Keratinocyte (primary cell): ENCODE measurements around the gene FSTL3. TPM values are rescaled to one million over a fixed set of nuclear protein-coding genes. Genes with fewer than 3 reads are reported as not detected.

Source experiments
- DNase-seq: peaks from one replicate; pipeline ENCODE4 v3.0.0-alpha.2; 2011; ENCODE audit warnings: low read depth, missing footprints, low spot score
- FAIRE-seq: peaks from 2 replicates; lab custom pipeline; 2011; peaks lifted over from hg19 to GRCh38; lab: Jason Lieb, UNC
- H2AFZ ChIP-seq: 2 replicates; pipeline ENCODE4 v1.6.0; 2012; ENCODE audit warnings: low read length, control low read depth, inconsistent platforms; ENCODE audit not compliant: control insufficient read depth
- H3K27ac ChIP-seq: 2 replicates; pipeline ENCODE4 v1.5.1; 2011; ENCODE audit warnings: low read length; ENCODE audit not compliant: control insufficient read depth, insufficient read depth
- H3K27me3 ChIP-seq: 3 replicates; pipeline ENCODE4 v1.6.0; 2011; ENCODE audit warnings: low read length; ENCODE audit not compliant: control insufficient read depth, insufficient read depth; ENCODE audit errors: extremely low read depth
- H3K36me3 ChIP-seq, 2 experiments: 2 replicates in 1 of 2; 3 replicates in 1 of 2; pipeline ENCODE4 v1.5.1; 2011; ENCODE audit warnings: low read length in 2 of 2, mild to moderate bottlenecking in 1 of 2; ENCODE audit not compliant: control insufficient read depth in 2 of 2, insufficient read depth in 2 of 2; ENCODE audit errors: extremely low read depth in 1 of 2
- H3K4me1 ChIP-seq: 3 replicates; pipeline ENCODE4 v1.5.1; 2011; ENCODE audit warnings: low read length; ENCODE audit not compliant: control insufficient read depth, insufficient read depth; ENCODE audit errors: extremely low read depth
- H3K4me2 ChIP-seq: 3 replicates; pipeline ENCODE4 v1.6.0; 2011; ENCODE audit warnings: low read depth, low read length; ENCODE audit not compliant: control insufficient read depth, insufficient read depth; ENCODE audit errors: extremely low read depth
- H3K4me3 ChIP-seq, 3 experiments: fragments of 200-600 bp in 1 of 3; sonication (generic) in 1 of 3; 2 replicates in 2 of 3; 3 replicates in 1 of 3; pipeline ENCODE4 v1.5.1; 2011 to 2016; ENCODE audit warnings: low read length in 3 of 3, mild to moderate bottlenecking in 3 of 3, control low read depth in 2 of 3, inconsistent platforms in 1 of 3, low read depth in 1 of 3, mixed read lengths in 1 of 3, mixed run types in 1 of 3, moderate library complexity in 1 of 3; ENCODE audit not compliant: control insufficient read depth in 2 of 3, insufficient read depth in 2 of 3; ENCODE audit errors: extremely low read depth in 1 of 3
- H3K79me2 ChIP-seq: 2 replicates; pipeline ENCODE4 v1.6.0; 2012; ENCODE audit warnings: low read length; ENCODE audit not compliant: control insufficient read depth, insufficient read depth
- H3K9ac ChIP-seq: 3 replicates; pipeline ENCODE4 v1.6.0; 2011; ENCODE audit warnings: low read length; ENCODE audit not compliant: control insufficient read depth, insufficient read depth; ENCODE audit errors: extremely low read depth
- H3K9me1 ChIP-seq: 3 replicates; pipeline ENCODE4 v1.6.0; 2011; ENCODE audit warnings: low read length; ENCODE audit not compliant: control insufficient read depth, insufficient read depth; ENCODE audit errors: extremely low read depth
- H3K9me3 ChIP-seq: 2 replicates; pipeline ENCODE4 v1.5.1; 2012; ENCODE audit warnings: low read depth, low read length; ENCODE audit not compliant: control insufficient read depth
- H4K20me1 ChIP-seq: 3 replicates; pipeline ENCODE4 v1.6.0; 2011; ENCODE audit warnings: low read length; ENCODE audit not compliant: control insufficient read depth, insufficient read depth; ENCODE audit errors: extremely low read depth
- EZH2 ChIP-seq: IDR thresholded peaks from one replicate; pipeline ENCODE4 v1.6.1; 2012; ENCODE audit warnings: inconsistent platforms, mild to moderate bottlenecking, low read length, moderate library complexity
- dilution Hi-C: fragments of 300-500 bp; cut with MboI; formaldehyde crosslinking; loops from one replicate; pipeline ENCODE4 v1.7.0; 2020; ENCODE audit warnings: low sequenced_read_pairs; ENCODE audit not compliant: extremely low pct_ligation_motif_present
- polyA plus RNA-seq, 5 experiments: library from polyadenylated mRNA; depleted of rRNA in 3 of 5; stranded (reverse) in 3 of 5; stranded (forward) in 1 of 5; unstranded in 1 of 5; fragments of >200 nt; gene quantifications; 1 replicate in 1 of 5; 2 replicates in 3 of 5; 3 replicates in 1 of 5; pipeline versions ENCODE4 v1.2.1 to v1.2.3, GENCODE V29; 2011 to 2012; ENCODE audit warnings: missing spikeins in 2 of 5, low read depth in 1 of 5, low replicate concordance in 1 of 5
- TF ChIP-seq, protein P1 (sequence below), 3 experiments: IDR thresholded peaks in 1 of 3; conservative IDR thresholded peaks in 1 of 3; optimal IDR thresholded peaks in 1 of 3; 2 replicates in 2 of 3; 3 replicates in 1 of 3; pipeline versions ENCODE3 to v1.5.1; 2011; ENCODE audit warnings: low read length in 3 of 3, mild to moderate bottlenecking in 3 of 3, moderate library complexity in 2 of 3, control low read depth in 1 of 3, inconsistent platforms in 1 of 3; ENCODE audit not compliant: insufficient read depth in 2 of 3; ENCODE audit errors: extremely low read depth in 1 of 3

The FSTL3 gene
- polyA plus RNA-seq, 1 donor (not counting 4 experiments of a cell fraction or from before 2014, with no cell fraction given): 54.4 TPM

DNA sequence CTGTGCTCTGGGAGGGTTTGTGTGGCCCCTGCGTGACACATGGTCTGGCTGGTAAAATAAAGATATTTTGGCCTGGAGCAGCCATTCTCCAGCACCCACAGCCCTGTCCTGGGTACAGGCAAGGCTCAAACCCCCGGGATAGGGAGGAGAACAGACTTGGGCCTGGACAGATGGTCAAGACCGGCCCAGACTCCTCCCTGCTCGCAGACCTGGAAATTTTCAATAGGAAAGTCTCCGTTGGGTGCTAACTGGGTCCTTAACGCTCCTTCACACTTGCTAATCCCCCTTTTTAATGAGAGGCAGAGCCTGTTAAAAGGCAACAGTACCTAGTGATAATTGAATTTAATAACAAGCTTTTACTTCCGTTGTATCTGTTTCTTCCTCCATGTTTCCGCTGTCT lies 35.1 kb downstream of the FSTL3 start:
- H3K27me3 ChIP-seq: peaks cover 39% of the 10 kb centered on the region
- no peak overlapping the region for H3K4me3 ChIP-seq
- no peak for TF ChIP-seq EZH2
- TF ChIP-seq, protein P1, sequence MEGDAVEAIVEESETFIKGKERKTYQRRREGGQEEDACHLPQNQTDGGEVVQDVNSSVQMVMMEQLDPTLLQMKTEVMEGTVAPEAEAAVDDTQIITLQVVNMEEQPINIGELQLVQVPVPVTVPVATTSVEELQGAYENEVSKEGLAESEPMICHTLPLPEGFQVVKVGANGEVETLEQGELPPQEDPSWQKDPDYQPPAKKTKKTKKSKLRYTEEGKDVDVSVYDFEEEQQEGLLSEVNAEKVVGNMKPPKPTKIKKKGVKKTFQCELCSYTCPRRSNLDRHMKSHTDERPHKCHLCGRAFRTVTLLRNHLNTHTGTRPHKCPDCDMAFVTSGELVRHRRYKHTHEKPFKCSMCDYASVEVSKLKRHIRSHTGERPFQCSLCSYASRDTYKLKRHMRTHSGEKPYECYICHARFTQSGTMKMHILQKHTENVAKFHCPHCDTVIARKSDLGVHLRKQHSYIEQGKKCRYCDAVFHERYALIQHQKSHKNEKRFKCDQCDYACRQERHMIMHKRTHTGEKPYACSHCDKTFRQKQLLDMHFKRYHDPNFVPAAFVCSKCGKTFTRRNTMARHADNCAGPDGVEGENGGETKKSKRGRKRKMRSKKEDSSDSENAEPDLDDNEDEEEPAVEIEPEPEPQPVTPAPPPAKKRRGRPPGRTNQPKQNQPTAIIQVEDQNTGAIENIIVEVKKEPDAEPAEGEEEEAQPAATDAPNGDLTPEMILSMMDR (optimal IDR thresholded peaks at IDR 0.05 in 1 of 3, IDR thresholded peaks at IDR 0.05 in 1 of 3, conservative IDR thresholded peaks at IDR 0.05 in 1 of 3; ENCODE audit: extremely low read depth in 1 of 3, insufficient read depth in 2 of 3, low read length in 3 of 3): no peak
- no peak overlapping the region for H3K9ac ChIP-seq
- peaks cover 4% of the 10 kb centered on the region for H3K9me3 ChIP-seq
- no peak overlapping the region for H2AFZ ChIP-seq
- FAIRE-seq (no peak), DNase-seq (no peak)
- no peaks in the 10 kb centered on the region for H3K79me2 ChIP-seq
- H3K4me2 ChIP-seq: no peak overlapping the region
- H3K36me3 ChIP-seq: no peaks in the 10 kb centered on the region
- no peaks in the 10 kb centered on the region for H3K4me1 ChIP-seq
- no peaks in the 10 kb centered on the region for H4K20me1 ChIP-seq
- no peak overlapping the region for H3K27ac ChIP-seq
- dilution Hi-C loops: no loop called here
- H3K9me1 ChIP-seq: no peaks in the 10 kb centered on the region

DNA sequence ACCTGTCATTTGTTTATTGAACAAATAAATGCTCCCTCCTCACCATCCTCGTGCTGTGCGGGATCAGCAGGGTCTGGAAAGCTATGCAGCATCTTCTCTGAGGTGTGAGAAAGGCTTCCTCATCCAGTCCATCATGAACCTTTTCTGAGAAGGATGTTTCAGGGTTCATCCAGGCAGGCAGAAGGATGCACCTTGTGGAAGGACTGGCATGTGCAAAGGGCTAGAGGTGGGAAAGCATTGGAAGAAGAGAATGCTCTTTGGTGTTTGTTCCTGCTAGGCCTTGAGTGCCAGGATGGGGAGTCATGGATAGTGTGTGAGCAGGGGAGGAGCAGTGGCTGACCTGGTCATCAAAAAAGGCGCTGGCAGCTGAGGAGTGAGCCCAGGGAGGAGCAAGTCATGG lies 39.2 kb downstream of the FSTL3 start:
- DNase-seq (no peak), FAIRE-seq (no peak)
- no peak overlapping the region for H3K9ac ChIP-seq
- dilution Hi-C loops: no loop called here
- H3K79me2 ChIP-seq: no peaks in the 10 kb centered on the region
- no peak overlapping the region for H2AFZ ChIP-seq
- no peaks in the 10 kb centered on the region for H3K9me1 ChIP-seq
- H3K4me3 ChIP-seq: no peak overlapping the region
- H3K27me3 ChIP-seq: peaks cover 24% of the 10 kb centered on the region
- no peak for TF ChIP-seq EZH2
- TF ChIP-seq, protein P1 (optimal IDR thresholded peaks at IDR 0.05 in 1 of 3, IDR thresholded peaks at IDR 0.05 in 1 of 3, conservative IDR thresholded peaks at IDR 0.05 in 1 of 3; ENCODE audit: extremely low read depth in 1 of 3, insufficient read depth in 2 of 3, low read length in 3 of 3): no peak
- no peaks in the 10 kb centered on the region for H3K36me3 ChIP-seq
- no peaks in the 10 kb centered on the region for H3K4me1 ChIP-seq
- peaks cover 2% of the 10 kb centered on the region for H3K9me3 ChIP-seq
- H3K27ac ChIP-seq: no peak overlapping the region
- no peak overlapping the region for H3K4me2 ChIP-seq
- no peaks in the 10 kb centered on the region for H4K20me1 ChIP-seq
